HEK293 (cell line): ENCODE data around the gene PTRH1.

Experiments
- CTCF ChIA-PET: fragments of 350-600 bp; formaldehyde crosslinking; extraction: SDS; loops from one replicate; lab custom pipeline; 2021; ENCODE audit warnings: antibody characterized with exemption; lab: Yijun Ruan, JAX
- POLR2A ChIA-PET: fragments of 300-600 bp; formaldehyde crosslinking; extraction: SDS; loops from one replicate; lab custom pipeline; 2020; ENCODE audit warnings: antibody characterized with exemption, inconsistent platforms; lab: Yijun Ruan, JAX
- H3K27ac ChIP-seq: fragments of 200-500 bp; sonication (Bioruptor generic); 2 replicates; pipeline ENCODE4 v1.5.1; 2014; ENCODE audit warnings: low read depth, low read length, control low read depth, inconsistent platforms; ENCODE audit errors: extremely low read depth
- H3K36me3 ChIP-seq, 2 experiments: fragments of 200-500 bp in 1 of 2; sonication (Bioruptor generic) in 1 of 2; 1 replicate in 1 of 2; 2 replicates in 1 of 2; pipeline ENCODE4 v1.5.1; 2014 to 2017; ENCODE audit warnings: inconsistent platforms in 2 of 2, low read length in 2 of 2; ENCODE audit not compliant: control insufficient read depth in 2 of 2, insufficient read depth in 1 of 2
- H3K4me1 ChIP-seq: fragments of 200-500 bp; sonication (Bioruptor generic); 2 replicates; pipeline ENCODE4 v1.5.1; 2014; ENCODE audit warnings: mild to moderate bottlenecking, low read length, inconsistent platforms; ENCODE audit not compliant: control insufficient read depth, insufficient read depth
- H3K4me3 ChIP-seq: 2 replicates; pipeline ENCODE4 v1.5.1; 2011; ENCODE audit warnings: low read depth, mild to moderate bottlenecking, control low read depth, low read length, moderate library complexity
- H3K9me3 ChIP-seq: fragments of 200-500 bp; sonication (Bioruptor generic); 2 replicates; pipeline ENCODE4 v1.5.1; 2014; ENCODE audit warnings: low read depth, low read length, inconsistent platforms; ENCODE audit not compliant: control insufficient read depth, insufficient read depth
- GLIS1 ChIP-seq: fragments of 450-650 bp; formaldehyde crosslinking; IDR thresholded peaks from 2 replicates; pipeline ENCODE4 v1.5.1; 2016; ENCODE audit warnings: missing biosample characterization, missing genetic modification characterization
- MZF1 ChIP-seq: fragments of 450-650 bp; formaldehyde crosslinking; IDR thresholded peaks from 2 replicates; pipeline ENCODE4 v1.5.1; 2017; ENCODE audit warnings: missing biosample characterization, missing genetic modification characterization, borderline replicate concordance
- OVOL3 ChIP-seq: fragments of 450-650 bp; formaldehyde crosslinking; IDR thresholded peaks from 2 replicates; pipeline ENCODE4 v1.5.1; 2016; ENCODE audit warnings: missing biosample characterization, missing genetic modification characterization
- PATZ1 ChIP-seq: fragments of 450-650 bp; formaldehyde crosslinking; IDR thresholded peaks from 2 replicates; pipeline ENCODE4 v1.5.1; 2016; ENCODE audit warnings: missing biosample characterization, missing genetic modification characterization
- SCRT2 ChIP-seq: fragments of 450-650 bp; formaldehyde crosslinking; IDR thresholded peaks from 2 replicates; pipeline ENCODE4 v1.5.1; 2016; ENCODE audit warnings: missing biosample characterization, missing genetic modification characterization
- TSHZ1 ChIP-seq: fragments of 450-650 bp; formaldehyde crosslinking; IDR thresholded peaks from 2 replicates; pipeline ENCODE4 v1.5.1; 2016; ENCODE audit warnings: missing biosample characterization, missing genetic modification characterization, borderline replicate concordance
- ZFHX2 ChIP-seq: fragments of 450-650 bp; formaldehyde crosslinking; conservative IDR thresholded peaks from 2 replicates; pipeline ENCODE4 v1.5.1; 2016; ENCODE audit warnings: missing biosample characterization, missing genetic modification characterization
- ZIC2 ChIP-seq: fragments of 450-650 bp; formaldehyde crosslinking; IDR thresholded peaks from 2 replicates; pipeline ENCODE4 v1.5.1; 2016; ENCODE audit warnings: missing biosample characterization, missing genetic modification characterization
- ZNF174 ChIP-seq: fragments of 450-650 bp; formaldehyde crosslinking; IDR thresholded peaks from 2 replicates; pipeline ENCODE4 v1.5.0; 2017; ENCODE audit warnings: missing biosample characterization, mild to moderate bottlenecking, missing genetic modification characterization
- ZNF184 ChIP-seq: fragments of 450-650 bp; IDR thresholded peaks from 2 replicates; pipeline ENCODE4 v1.5.1; 2018; ENCODE audit warnings: missing biosample characterization, mild to moderate bottlenecking, missing genetic modification characterization
- ZNF24 ChIP-seq: fragments of 450-650 bp; formaldehyde crosslinking; IDR thresholded peaks from 2 replicates; pipeline ENCODE4 v1.5.1; 2016; ENCODE audit warnings: missing biosample characterization, missing genetic modification characterization
- ZNF341 ChIP-seq: fragments of 450-650 bp; formaldehyde crosslinking; IDR thresholded peaks from 2 replicates; pipeline ENCODE4; 2016; ENCODE audit warnings: low read depth, missing biosample characterization, missing genetic modification characterization
- ZNF433 ChIP-seq: fragments of 450-650 bp; formaldehyde crosslinking; IDR thresholded peaks from 2 replicates; pipeline ENCODE4 v1.5.1; 2016; ENCODE audit warnings: missing biosample characterization, missing genetic modification characterization, low read depth
- ZNF580 ChIP-seq: fragments of 450-650 bp; formaldehyde crosslinking; IDR thresholded peaks from 2 replicates; pipeline ENCODE4 v1.5.1; 2016; ENCODE audit warnings: missing biosample characterization, missing genetic modification characterization
- ZNF792 ChIP-seq: fragments of 450-650 bp; formaldehyde crosslinking; IDR thresholded peaks from 2 replicates; pipeline ENCODE4 v1.5.1; 2016; ENCODE audit warnings: missing biosample characterization, missing genetic modification characterization
- ZXDB ChIP-seq: fragments of 450-650 bp; formaldehyde crosslinking; IDR thresholded peaks from 2 replicates; pipeline ENCODE4 v1.5.1; 2016; ENCODE audit warnings: missing biosample characterization, missing genetic modification characterization
- TF ChIP-seq, protein P1 (sequence below): fragments of 450-650 bp; formaldehyde crosslinking; IDR thresholded peaks from 2 replicates; pipeline ENCODE4 v1.5.1; 2016; ENCODE audit warnings: missing biosample characterization, missing genetic modification characterization
- TF ChIP-seq, protein P2 (sequence below): fragments of 450-650 bp; formaldehyde crosslinking; IDR thresholded peaks from 2 replicates; pipeline ENCODE4 v1.5.1; 2016; ENCODE audit warnings: missing biosample characterization, missing genetic modification characterization

The PTRH1 gene

DNA sequence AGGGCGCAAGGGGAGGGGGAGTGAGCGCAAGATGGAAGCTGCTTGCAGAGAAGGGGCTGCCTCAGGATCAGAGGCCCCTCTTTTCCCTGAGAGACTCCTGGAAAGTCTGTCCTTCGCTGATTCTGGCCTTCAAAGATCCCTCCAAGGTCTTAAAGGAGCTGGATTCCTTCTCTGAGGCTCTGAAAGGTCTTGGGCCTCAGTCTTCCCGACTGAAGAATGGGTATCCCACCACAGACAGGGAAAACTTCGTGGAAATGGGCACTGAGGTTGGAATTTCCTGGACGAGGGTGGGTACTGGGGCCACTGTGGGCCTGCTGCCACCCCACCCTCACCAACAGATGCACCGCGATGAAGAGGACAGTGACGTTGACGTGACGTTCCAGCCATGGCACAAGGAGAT is 3.1 kb downstream of the PTRH1 start:
- Histone ChIP-seq H3K9me3 (no peaks in the 10 kb centered on the region), H3K36me3 (no peaks in the 10 kb centered on the region), H3K4me1 (no peaks in the 10 kb centered on the region), H3K27ac (no peak overlapping the region), H3K4me3 (no peak overlapping the region)
- 0 out of 2 replicates have a peak, but pooled peaks have one; percentile 4 for TF ChIP-seq ZNF341 (tag by site-specific recombination)
- no peak for TF ChIP-seq ZNF184
- ChIA-PET CTCF (interaction anchor here (0.8 to 1.6 kb wide), 2 partner anchors 22 to 86 kb away, joined by 3 to 5 read pairs; partner anchors contain the start of gene TOR2A), POLR2A (interaction anchor here (1.2 kb wide), 2 partner anchors 22 to 185 kb away, joined by 4 read pairs; partner anchors contain the start of gene TOR2A)

- Histone ChIP-seq H3K4me1 (no peaks in the 10 kb centered on the region), H3K36me3 (no peaks in the 10 kb centered on the region), H3K9me3 (no peaks in the 10 kb centered on the region), H3K4me3 (no peak overlapping the region), H3K27ac (no peak overlapping the region)
- TF ChIP-seq ZNF433 (tag by site-specific recombination), result no peak
- 0 out of 2 replicates have a peak, but pooled peaks have one; percentile 57 for TF ChIP-seq PATZ1
- TF ChIP-seq, protein P1, sequence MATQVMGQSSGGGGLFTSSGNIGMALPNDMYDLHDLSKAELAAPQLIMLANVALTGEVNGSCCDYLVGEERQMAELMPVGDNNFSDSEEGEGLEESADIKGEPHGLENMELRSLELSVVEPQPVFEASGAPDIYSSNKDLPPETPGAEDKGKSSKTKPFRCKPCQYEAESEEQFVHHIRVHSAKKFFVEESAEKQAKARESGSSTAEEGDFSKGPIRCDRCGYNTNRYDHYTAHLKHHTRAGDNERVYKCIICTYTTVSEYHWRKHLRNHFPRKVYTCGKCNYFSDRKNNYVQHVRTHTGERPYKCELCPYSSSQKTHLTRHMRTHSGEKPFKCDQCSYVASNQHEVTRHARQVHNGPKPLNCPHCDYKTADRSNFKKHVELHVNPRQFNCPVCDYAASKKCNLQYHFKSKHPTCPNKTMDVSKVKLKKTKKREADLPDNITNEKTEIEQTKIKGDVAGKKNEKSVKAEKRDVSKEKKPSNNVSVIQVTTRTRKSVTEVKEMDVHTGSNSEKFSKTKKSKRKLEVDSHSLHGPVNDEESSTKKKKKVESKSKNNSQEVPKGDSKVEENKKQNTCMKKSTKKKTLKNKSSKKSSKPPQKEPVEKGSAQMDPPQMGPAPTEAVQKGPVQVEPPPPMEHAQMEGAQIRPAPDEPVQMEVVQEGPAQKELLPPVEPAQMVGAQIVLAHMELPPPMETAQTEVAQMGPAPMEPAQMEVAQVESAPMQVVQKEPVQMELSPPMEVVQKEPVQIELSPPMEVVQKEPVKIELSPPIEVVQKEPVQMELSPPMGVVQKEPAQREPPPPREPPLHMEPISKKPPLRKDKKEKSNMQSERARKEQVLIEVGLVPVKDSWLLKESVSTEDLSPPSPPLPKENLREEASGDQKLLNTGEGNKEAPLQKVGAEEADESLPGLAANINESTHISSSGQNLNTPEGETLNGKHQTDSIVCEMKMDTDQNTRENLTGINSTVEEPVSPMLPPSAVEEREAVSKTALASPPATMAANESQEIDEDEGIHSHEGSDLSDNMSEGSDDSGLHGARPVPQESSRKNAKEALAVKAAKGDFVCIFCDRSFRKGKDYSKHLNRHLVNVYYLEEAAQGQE, result no peak
- no peak for TF ChIP-seq TSHZ1 (tag by site-specific recombination)
- TF ChIP-seq ZXDB (tag by site-specific recombination), result no peak
- peak; percentile 89 for TF ChIP-seq ZIC2 (tag by site-specific recombination)
- TF ChIP-seq ZNF174 (tag by site-specific recombination), result no peak
- TF ChIP-seq OVOL3 (tag by site-specific recombination), result no peak
- no peak for TF ChIP-seq ZNF24 (tag by site-specific recombination)
- peak; percentile 53 for TF ChIP-seq SCRT2 (tag by site-specific recombination)
- peak; percentile 19; the same call in 1 of the 2 replicates for TF ChIP-seq ZNF341 (tag by site-specific recombination)
- TF ChIP-seq ZNF792 (tag by site-specific recombination), result no peak
- no peak for TF ChIP-seq ZFHX2
- TF ChIP-seq MZF1 (tag by site-specific recombination), result no peak
- TF ChIP-seq ZNF580 (tag by site-specific recombination), result no peak
- peak; percentile 67 for TF ChIP-seq GLIS1 (tag by site-specific recombination)
- TF ChIP-seq, protein P2, sequence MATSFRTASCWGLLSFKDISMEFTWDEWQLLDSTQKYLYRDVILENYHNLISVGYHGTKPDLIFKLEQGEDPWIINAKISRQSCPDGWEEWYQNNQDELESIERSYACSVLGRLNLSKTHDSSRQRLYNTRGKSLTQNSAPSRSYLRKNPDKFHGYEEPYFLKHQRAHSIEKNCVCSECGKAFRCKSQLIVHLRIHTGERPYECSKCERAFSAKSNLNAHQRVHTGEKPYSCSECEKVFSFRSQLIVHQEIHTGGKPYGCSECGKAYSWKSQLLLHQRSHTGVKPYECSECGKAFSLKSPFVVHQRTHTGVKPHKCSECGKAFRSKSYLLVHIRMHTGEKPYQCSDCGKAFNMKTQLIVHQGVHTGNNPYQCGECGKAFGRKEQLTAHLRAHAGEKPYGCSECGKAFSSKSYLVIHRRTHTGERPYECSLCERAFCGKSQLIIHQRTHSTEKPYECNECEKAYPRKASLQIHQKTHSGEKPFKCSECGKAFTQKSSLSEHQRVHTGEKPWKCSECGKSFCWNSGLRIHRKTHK (tag by site-specific recombination), result no peak
- ChIA-PET POLR2A (interaction anchor here (1.2 kb wide), 2 partner anchors 23 to 186 kb away, joined by 4 read pairs; partner anchors contain the start of gene TOR2A), CTCF (interaction anchor here (1.6 kb wide), 1 partner anchor 23 kb away, joined by 5 read pairs; the partner anchor contains the start of gene TOR2A)
These were observed 3.6 kb downstream of the PTRH1 start for GRCh38 chr9:127711831-127712274.
